Transverse colon (tissue), 4 donors: Measurements from ENCODE around the gene PRR33. TPM values are rescaled to one million over a fixed set of nuclear protein-coding genes. Genes with fewer than 3 reads are reported as not detected.

Experiments
- DNase-seq: peaks from one replicate; pipeline ENCODE4 v3.0.0-alpha.2; 2019
- H3K27ac ChIP-seq, 4 donors: fragments of 200-600 bp; sonication (generic); 2 replicates each; pipeline ENCODE4 v1.5.1; 2016 to 2018; ENCODE audit warnings: inconsistent platforms in 4 of 4
- H3K27me3 ChIP-seq: fragments of 200-600 bp; sonication (generic); 2 replicates; pipeline ENCODE4 v1.5.1; 2017; ENCODE audit warnings: inconsistent platforms
- H3K36me3 ChIP-seq, 4 donors: fragments of 200-600 bp; sonication (generic); 2 replicates each; pipeline ENCODE4 v1.5.1; 2017 to 2019; ENCODE audit warnings: inconsistent platforms in 4 of 4
- H3K4me1 ChIP-seq, 4 donors: fragments of 200-600 bp; sonication (generic); 2 replicates each; pipeline ENCODE4 v1.5.1; 2017 to 2020; ENCODE audit warnings: inconsistent platforms in 4 of 4
- H3K4me3 ChIP-seq, 4 donors: fragments of 200-600 bp; sonication (generic); 1 replicate in 1 of 4; 2 replicates in 3 of 4; pipeline versions ENCODE4 v1.5.1 to v1.6.1; 2017 to 2019; ENCODE audit warnings: inconsistent platforms in 4 of 4
- H3K9me3 ChIP-seq, 2 donors: fragments of 200-600 bp; sonication (generic); 2 replicates each; pipeline ENCODE4 v1.5.1; 2017 to 2019; ENCODE audit warnings: inconsistent platforms in 2 of 2
- CTCF ChIP-seq, 5 experiments: fragments of 200-600 bp in 3 of 5; fragments of 450-650 bp in 2 of 5; sonication (generic) in 3 of 5; IDR thresholded peaks; 1 replicate in 2 of 5; 2 replicates in 3 of 5; pipeline ENCODE4 v1.5.1; 2016 to 2017; ENCODE audit warnings: antibody characterized with exemption in 5 of 5, inconsistent platforms in 3 of 5, mild to moderate bottlenecking in 2 of 5, moderate library complexity in 1 of 5
- EP300 ChIP-seq: sonication (generic); formaldehyde crosslinking; IDR thresholded peaks from one replicate; pipeline ENCODE4 v1.6.1; 2017; ENCODE audit warnings: antibody characterized with exemption, low read depth
- POLR2A ChIP-seq: fragments of 450-650 bp; IDR thresholded peaks from one replicate; pipeline ENCODE4 v1.6.1; 2016; ENCODE audit warnings: antibody characterized with exemption, mild to moderate bottlenecking, moderate library complexity
- POLR2AphosphoS5 ChIP-seq, 3 donors: sonication (generic); formaldehyde crosslinking; IDR thresholded peaks; one replicate each; pipeline ENCODE4 v1.6.1; 2016; ENCODE audit warnings: antibody characterized with exemption in 3 of 3
- WGBS, 2 donors: methylation state at CpG; one replicate each; pipeline ENCODE4 v1.1.5; 2018; ENCODE audit warnings: low coverage in 1 of 2; 5-methylcytosine and 5-hydroxymethylcytosine counted together
- in situ Hi-C, 4 donors: fragments of 200-750 bp; cut with MboI; loops; one replicate each; pipeline versions ENCODE4 v1.15.0 to v1.15.1; 2017; ENCODE audit warnings: low sequenced_read_pairs in 3 of 4, low pct_ligation_motif_present in 1 of 4, low pct_unique_long_range_greater_than_20kb in 1 of 4
- intact Hi-C: fragments of 100-400 bp; cut with DNase I; formaldehyde crosslinking; loops from one replicate; pipeline ENCODE4 v1.15.1; 2023; ENCODE audit warnings: low total_unique reads
- total RNA-seq, 4 donors: library from RNA; depleted of rRNA; stranded (reverse); fragments of >200 nt; gene quantifications; one replicate each; pipeline ENCODE4 v1.1.0, GENCODE V29; 2016

Gene PRR33
- total RNA-seq, 4 donors from 2014 or later, result not detected

DNA sequence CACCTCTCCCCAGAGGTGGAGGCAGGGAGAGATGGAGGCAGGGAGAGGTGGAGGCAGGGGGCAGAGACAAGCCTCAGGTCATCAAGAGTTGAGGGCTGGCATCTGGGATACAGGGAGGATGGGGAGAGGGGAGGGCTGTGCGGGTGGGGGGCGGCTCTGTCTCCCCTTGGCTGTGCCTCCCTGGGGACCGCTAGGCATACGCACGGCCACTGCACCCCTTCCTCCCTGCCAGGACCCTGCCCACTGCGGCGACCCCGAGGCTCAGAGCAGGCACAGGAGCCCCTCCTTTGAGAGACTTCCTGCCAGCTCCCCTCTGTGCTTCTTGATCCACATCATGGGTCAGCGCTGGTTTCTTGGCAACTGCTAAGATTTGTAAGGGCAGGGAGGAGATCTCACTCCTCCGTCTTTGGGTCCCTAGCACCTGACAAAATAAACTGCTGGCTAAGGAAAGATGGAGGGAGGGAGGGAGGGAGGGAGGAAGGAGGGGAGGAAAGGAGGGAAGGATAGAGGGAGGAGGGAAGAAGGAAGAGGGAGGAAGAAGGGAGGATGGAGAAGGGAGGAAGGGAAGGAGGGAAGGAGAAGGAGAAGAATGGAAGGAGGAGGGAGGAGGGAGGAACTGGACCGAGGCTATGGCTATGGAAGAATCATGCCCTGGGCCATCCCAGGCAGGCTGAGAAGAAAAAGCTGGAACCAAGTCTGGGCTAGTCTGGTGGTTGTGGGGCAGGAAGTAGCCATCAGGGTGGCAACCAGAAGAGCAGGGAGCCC is 18.5 kb downstream of the PRR33 start:
- WGBS, 2 donors, result 0 to 53% methylated on average over 1 to 11 of the region's 11 CpGs
- intact Hi-C loops (no loop called here), in situ Hi-C loops (no loop called here)
- Histone ChIP-seq H3K9me3 (no peaks in the 10 kb centered on the region), H3K4me3 (no peak overlapping the region), H3K4me1 (peaks cover 0 to 58% (median 15%) of the 10 kb centered on the region in 4 donors), H3K27me3 (no peaks in the 10 kb centered on the region), H3K27ac (peak overlapping the region; percentile 41 to 71 (median 66)), H3K36me3 (no peaks in the 10 kb centered on the region)
- TF ChIP-seq EP300, result no peak
- no peak for DNase-seq

GRCh38 chr11:1872267-1872985 is 19.3 kb downstream of the PRR33 start:
- intact Hi-C loops, result no loop called here
- no peak for DNase-seq

DNA sequence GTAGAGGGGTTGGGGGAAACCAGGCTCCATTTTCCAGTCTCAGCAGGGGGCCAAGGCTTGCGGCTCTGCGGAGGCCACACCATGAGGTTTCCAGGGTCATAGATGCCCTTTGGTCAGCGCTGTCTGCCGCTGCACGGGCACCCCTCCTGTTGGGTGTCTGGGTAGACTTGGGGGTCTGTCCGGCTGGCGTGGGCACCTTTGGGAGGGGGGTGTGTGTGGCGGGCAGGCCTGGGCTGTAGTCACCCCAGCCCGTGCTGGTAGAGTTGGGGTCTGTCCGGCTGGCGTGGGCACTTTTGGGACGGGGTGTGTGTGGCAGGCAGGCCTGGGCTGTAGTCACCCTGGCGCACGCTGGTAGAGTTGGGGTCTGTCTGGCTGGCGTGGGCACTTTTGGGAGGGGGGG is 20.2 kb downstream of the PRR33 start:
- intact Hi-C loops, result no loop called here
- in situ Hi-C loops, result no loop called here
- DNase-seq, result no peak
- H3K27ac ChIP-seq, result peak overlapping the region; percentile 62 to 71 (median 70)
- TF ChIP-seq CTCF (IDR thresholded peaks at IDR 0.05) (no peak), POLR2AphosphoS5 (IDR thresholded peaks at IDR 0.05) (no peak), POLR2A (no peak), EP300 (no peak)
- H3K4me3 ChIP-seq, result peak overlapping the region in 2 of 4 donors; percentile 27 to 28
- no peaks in the 10 kb centered on the region for H3K27me3 ChIP-seq
- peaks cover 0 to 43% (median 14%) of the 10 kb centered on the region in 4 donors for H3K4me1 ChIP-seq
- 67% methylated on average over 8 of the region's 15 CpGs; no CpG with 5 or more reads in 1 of the 2 donors for WGBS, 2 donors
- H3K36me3 ChIP-seq, result no peaks in the 10 kb centered on the region
- no peaks in the 10 kb centered on the region for H3K9me3 ChIP-seq

More at GRCh38 chr11:1872267-1872985, 19.3 kb downstream of the PRR33 start:
- in situ Hi-C loops, result no loop called here
- WGBS, 2 donors, result 29 to 76% methylated on average over 2 to 21 of the region's 25 CpGs
- peaks cover 0 to 50% (median 17%) of the 10 kb centered on the region in 4 donors for H3K4me1 ChIP-seq
- H3K9me3 ChIP-seq, result no peaks in the 10 kb centered on the region
- H3K4me3 ChIP-seq, result no peak overlapping the region
- TF ChIP-seq POLR2A, result no peak
- TF ChIP-seq EP300, result no peak
- no peak for TF ChIP-seq POLR2AphosphoS5 (IDR thresholded peaks at IDR 0.05)
- no peak for TF ChIP-seq CTCF (IDR thresholded peaks at IDR 0.05)
- peak overlapping the region; percentile 18 to 71 (median 66) for H3K27ac ChIP-seq
- H3K36me3 ChIP-seq, result no peaks in the 10 kb centered on the region
- H3K27me3 ChIP-seq, result no peaks in the 10 kb centered on the region

DNA sequence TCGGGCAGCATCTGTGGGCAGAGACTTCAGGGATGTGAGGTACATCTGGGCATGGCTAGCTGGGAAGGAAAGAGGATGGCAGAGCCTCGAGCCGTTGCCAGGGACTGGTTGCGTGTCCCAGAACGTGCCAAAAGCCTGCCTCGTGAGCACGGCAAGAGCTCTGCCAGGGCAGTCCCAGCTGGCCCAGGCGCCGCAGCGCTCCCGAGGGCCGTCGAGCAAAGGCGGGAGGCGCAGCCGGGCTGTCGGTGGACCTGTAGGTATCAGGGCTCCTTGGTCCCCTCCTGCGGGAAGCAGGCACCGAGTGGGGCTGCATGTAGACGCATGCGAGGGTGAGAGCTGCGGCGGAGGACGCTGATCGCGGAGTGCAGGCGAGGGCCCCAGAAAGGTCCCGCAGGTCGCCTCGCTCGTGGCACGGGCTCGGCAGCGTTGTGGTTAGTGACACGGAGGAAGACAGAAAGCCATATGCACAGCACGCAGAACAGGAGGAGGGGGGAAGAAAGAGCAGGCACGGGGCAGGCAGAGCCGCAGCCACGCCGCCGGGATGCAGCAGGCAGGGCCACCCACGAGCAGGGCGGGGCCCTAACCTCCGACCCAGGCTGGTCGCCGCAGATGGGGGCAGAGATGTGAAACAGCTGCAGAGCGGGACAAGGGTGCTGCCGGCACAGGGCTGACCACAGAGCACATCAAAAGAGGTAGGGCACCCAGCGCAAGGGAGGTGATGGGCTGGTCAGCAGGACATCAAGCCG is 20.8 kb downstream of the PRR33 start:
- no peaks in the 10 kb centered on the region for H3K9me3 ChIP-seq
- WGBS, 2 donors, result 48% methylated on average over 50 of the region's 50 CpGs; no CpG with 5 or more reads in 1 of the 2 donors
- intact Hi-C loops (no loop called here), in situ Hi-C loops (no loop called here)
- no peak for DNase-seq
- H3K27me3 ChIP-seq, result no peaks in the 10 kb centered on the region
- TF ChIP-seq POLR2AphosphoS5 (IDR thresholded peaks at IDR 0.05) (no peak), CTCF (IDR thresholded peaks at IDR 0.05) (no peak), EP300 (no peak), POLR2A (no peak)
- H3K4me1 ChIP-seq, result peaks cover 0 to 37% (median 13%) of the 10 kb centered on the region in 4 donors
- peak overlapping the region in 3 of 4 donors; percentile 0 to 28 (median 27) for H3K4me3 ChIP-seq
- H3K27ac ChIP-seq, result peak overlapping the region; percentile 62 to 71 (median 70)
- no peaks in the 10 kb centered on the region for H3K36me3 ChIP-seq
